Testis (tissue), 5 donors: Measurements from ENCODE around the gene PSPC1. TPM values are rescaled to one million over a fixed set of nuclear protein-coding genes. Genes with fewer than 3 reads are reported as not detected.
"Not testable (repeated sequence)": the region's sequence is repeated elsewhere in the genome, so short reads cannot be mapped to it uniquely, and the experiment has no call there.

Experiments
- DNase-seq: peaks from one replicate; pipeline ENCODE4 v3.0.0-alpha.2; 2019
- H3K27ac ChIP-seq, 2 donors: fragments of 200-600 bp; sonication (generic); one replicate each; pipeline ENCODE4 v1.5.1; 2019
- H3K27me3 ChIP-seq: fragments of 200-600 bp; sonication (generic); one replicate; pipeline ENCODE4 v1.5.1; 2019
- H3K36me3 ChIP-seq: fragments of 200-600 bp; sonication (generic); one replicate; pipeline ENCODE4 v1.5.1; 2017; ENCODE audit warnings: low read depth; ENCODE audit errors: missing control alignments
- H3K4me1 ChIP-seq: fragments of 200-600 bp; sonication (generic); one replicate; pipeline ENCODE4 v1.5.1; 2019
- H3K4me3 ChIP-seq, 2 donors: fragments of 200-600 bp; sonication (generic); one replicate each; pipeline ENCODE4 v1.5.1; 2017 to 2019
- H3K9me3 ChIP-seq: fragments of 200-600 bp; sonication (generic); one replicate; pipeline ENCODE4 v1.5.1; 2017
- POLR2A ChIP-seq: fragments of 450-650 bp; IDR thresholded peaks from one replicate; pipeline ENCODE4 v1.6.1; 2017; ENCODE audit warnings: antibody characterized with exemption, mild to moderate bottlenecking, moderate library complexity
- WGBS, 2 donors: methylation state at CpG; one replicate each; pipeline ENCODE4 v1.1.5; 2018; 5-methylcytosine and 5-hydroxymethylcytosine counted together
- intact Hi-C: fragments of 100-400 bp; cut with DNase I; formaldehyde crosslinking; loops from one replicate; pipeline ENCODE4 v1.15.1; 2023; ENCODE audit warnings: low total_unique reads
- long read RNA-seq, 2 donors: transcript quantifications; one replicate each; lab custom pipeline, GENCODE V29; 2026
- polyA plus RNA-seq: library from polyadenylated mRNA; stranded (reverse); fragments of 350-450 nt; fragmentation: Illumina TruSeq; extraction: RNeasy Lipid Tissue Mini Kit (QIAGEN cat#74804); gene quantifications from one replicate; pipeline ENCODE4 v1.2.3, GENCODE V29; 2014; ENCODE audit warnings: low read depth, low replicate concordance; ENCODE audit not compliant: insufficient read depth
- total RNA-seq, 2 donors: library from RNA; depleted of rRNA; stranded (reverse); fragments of >200 nt; gene quantifications; one replicate each; pipeline ENCODE4 v1.2.3, GENCODE V29; 2016
- TF ChIP-seq, protein P1 (sequence below), 3 experiments: fragments of 450-650 bp in 2 of 3; fragments of 200-600 bp in 1 of 3; sonication (generic) in 1 of 3; IDR thresholded peaks; one replicate each; pipeline ENCODE4 v1.5.1; 2016 to 2019; ENCODE audit warnings: antibody characterized with exemption in 3 of 3, mild to moderate bottlenecking in 2 of 3, moderate library complexity in 1 of 3

Gene PSPC1, protein sequence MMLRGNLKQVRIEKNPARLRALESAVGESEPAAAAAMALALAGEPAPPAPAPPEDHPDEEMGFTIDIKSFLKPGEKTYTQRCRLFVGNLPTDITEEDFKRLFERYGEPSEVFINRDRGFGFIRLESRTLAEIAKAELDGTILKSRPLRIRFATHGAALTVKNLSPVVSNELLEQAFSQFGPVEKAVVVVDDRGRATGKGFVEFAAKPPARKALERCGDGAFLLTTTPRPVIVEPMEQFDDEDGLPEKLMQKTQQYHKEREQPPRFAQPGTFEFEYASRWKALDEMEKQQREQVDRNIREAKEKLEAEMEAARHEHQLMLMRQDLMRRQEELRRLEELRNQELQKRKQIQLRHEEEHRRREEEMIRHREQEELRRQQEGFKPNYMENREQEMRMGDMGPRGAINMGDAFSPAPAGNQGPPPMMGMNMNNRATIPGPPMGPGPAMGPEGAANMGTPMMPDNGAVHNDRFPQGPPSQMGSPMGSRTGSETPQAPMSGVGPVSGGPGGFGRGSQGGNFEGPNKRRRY
- total RNA-seq, result 100 to 1,000 TPM; 129 to 145 TPM
- polyA plus RNA-seq, result 92.0 TPM
- long read RNA-seq, donor 1, transcript PSPC1-201 (9 exons, 2,407 nt), result major isoform, 11 of 21 reads
- long read RNA-seq, donor 1, partial matches to known transcripts, result 6 of 21 reads
- long read RNA-seq, donor 1, other reads (novel, unspliced or antisense), result 0 of 21 reads
- long read RNA-seq, donor 2, transcript PSPC1-201 (9 exons, 2,407 nt), result major isoform, 7 of 10 reads
- long read RNA-seq, donor 2, partial matches to known transcripts, result 0 of 10 reads
- long read RNA-seq, donor 2, other reads (novel, unspliced or antisense), result 0 of 10 reads

DNA sequence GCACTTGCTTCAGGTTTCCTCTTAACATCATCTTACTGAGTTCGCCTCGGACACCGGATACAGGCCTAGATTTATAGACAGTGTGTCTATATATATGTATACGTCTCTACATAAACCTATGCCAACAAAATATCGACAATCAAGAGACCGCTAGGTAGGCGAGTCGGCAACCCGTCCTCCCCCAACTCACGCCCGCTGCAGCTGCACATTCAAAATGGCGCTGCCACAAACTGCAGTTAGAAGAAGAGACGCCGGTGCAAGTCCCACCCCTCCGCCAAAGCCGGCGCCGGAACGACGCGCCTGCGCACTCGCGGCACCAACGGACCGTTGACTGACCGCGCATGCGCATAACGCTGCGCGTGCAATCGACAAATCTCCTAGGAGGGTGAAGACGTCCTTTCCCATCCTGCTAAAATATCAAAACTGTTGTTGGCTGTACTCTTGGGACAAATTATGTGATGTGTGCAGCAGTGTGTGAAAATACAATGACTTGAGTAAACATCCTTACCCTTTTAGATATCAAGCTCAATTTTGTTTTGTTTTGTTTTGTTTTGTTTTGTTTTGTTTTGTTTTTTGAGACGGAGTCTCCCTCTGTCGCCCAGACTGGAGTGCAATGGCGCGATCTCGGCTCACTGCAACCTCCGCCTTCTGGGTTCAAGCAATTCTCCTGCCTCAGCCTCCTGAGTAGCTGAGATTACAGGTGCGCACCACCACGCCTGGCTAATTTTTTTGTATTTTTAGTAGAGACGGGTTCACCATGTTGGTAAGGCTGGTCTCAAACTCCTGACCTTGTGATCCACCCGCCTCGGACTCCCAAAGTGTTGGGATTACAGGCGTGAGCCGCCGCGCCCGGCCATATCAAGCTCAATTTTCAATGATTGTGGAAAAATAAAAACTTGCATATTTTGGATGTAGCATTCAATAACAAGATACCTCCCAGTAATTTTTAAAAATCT lies at the start of gene PSPC1:
TSS of gene PSPC1 (minus strand) at position 219 of the 956 bp plus-strand sequence. CDS start at position 31, 188 bp downstream.
- peak; percentile 95 for DNase-seq
- 14 to 16% methylated on average over 50 of the region's 50 CpGs for WGBS, 2 donors

DNA sequence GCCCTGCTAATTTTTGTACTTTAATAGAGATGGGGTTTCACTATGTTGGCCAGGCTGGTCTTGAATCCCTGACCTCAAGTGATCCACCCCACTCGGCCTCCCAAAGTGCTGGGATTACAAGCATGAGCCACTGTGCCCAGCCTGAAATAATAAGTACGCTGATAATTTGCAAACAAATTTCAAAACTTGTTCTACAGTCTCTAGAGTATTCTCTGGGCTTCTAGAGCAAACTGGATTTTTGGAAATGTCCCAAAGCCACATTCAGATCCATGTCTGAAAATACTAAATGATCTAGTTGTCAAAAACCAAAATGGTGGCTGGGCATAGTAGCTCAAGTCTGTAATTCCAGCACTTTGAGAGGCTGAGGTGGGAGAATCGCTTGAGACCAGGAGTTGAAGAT lies 39.9 kb upstream of the PSPC1 start:
- H3K27me3 ChIP-seq, result no peaks in the 10 kb centered on the region
- no peaks in the 10 kb centered on the region for H3K9me3 ChIP-seq
- no peak overlapping the region for H3K27ac ChIP-seq
- no peak for DNase-seq
- no peaks in the 10 kb centered on the region for H3K4me1 ChIP-seq
- H3K36me3 ChIP-seq, result no peaks in the 10 kb centered on the region
- intact Hi-C loops, result no loop called here
- no peak overlapping the region for H3K4me3 ChIP-seq
- TF ChIP-seq, protein P1, sequence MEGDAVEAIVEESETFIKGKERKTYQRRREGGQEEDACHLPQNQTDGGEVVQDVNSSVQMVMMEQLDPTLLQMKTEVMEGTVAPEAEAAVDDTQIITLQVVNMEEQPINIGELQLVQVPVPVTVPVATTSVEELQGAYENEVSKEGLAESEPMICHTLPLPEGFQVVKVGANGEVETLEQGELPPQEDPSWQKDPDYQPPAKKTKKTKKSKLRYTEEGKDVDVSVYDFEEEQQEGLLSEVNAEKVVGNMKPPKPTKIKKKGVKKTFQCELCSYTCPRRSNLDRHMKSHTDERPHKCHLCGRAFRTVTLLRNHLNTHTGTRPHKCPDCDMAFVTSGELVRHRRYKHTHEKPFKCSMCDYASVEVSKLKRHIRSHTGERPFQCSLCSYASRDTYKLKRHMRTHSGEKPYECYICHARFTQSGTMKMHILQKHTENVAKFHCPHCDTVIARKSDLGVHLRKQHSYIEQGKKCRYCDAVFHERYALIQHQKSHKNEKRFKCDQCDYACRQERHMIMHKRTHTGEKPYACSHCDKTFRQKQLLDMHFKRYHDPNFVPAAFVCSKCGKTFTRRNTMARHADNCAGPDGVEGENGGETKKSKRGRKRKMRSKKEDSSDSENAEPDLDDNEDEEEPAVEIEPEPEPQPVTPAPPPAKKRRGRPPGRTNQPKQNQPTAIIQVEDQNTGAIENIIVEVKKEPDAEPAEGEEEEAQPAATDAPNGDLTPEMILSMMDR (IDR thresholded peaks at IDR 0.05), result no peak
- TF ChIP-seq POLR2A, result no peak
- 91 to 92% methylated on average over 3 of the region's 3 CpGs for WGBS, 2 donors

More for the DNA sequence above, at the start of gene PSPC1:
- H3K4me3 ChIP-seq, result peak within 1 kb of the TSS; percentile 92 to 99
- H3K9me3 ChIP-seq, H3K27me3 ChIP-seq, H3K4me1 ChIP-seq, H3K36me3 ChIP-seq: not testable (repeated sequence)
- intact Hi-C loops, result loop anchor here (10.0 kb wide), 1 partner anchor 148 kb away; the partner anchor contains the start of gene MPHOSPH8
- peak within 1 kb of the TSS; percentile 94 to 95 for H3K27ac ChIP-seq
- TF ChIP-seq POLR2A, result peak; percentile 88
- TF ChIP-seq, protein P1 (IDR thresholded peaks at IDR 0.05), result peak in 1 of 3 experiments; percentile 10

DNA sequence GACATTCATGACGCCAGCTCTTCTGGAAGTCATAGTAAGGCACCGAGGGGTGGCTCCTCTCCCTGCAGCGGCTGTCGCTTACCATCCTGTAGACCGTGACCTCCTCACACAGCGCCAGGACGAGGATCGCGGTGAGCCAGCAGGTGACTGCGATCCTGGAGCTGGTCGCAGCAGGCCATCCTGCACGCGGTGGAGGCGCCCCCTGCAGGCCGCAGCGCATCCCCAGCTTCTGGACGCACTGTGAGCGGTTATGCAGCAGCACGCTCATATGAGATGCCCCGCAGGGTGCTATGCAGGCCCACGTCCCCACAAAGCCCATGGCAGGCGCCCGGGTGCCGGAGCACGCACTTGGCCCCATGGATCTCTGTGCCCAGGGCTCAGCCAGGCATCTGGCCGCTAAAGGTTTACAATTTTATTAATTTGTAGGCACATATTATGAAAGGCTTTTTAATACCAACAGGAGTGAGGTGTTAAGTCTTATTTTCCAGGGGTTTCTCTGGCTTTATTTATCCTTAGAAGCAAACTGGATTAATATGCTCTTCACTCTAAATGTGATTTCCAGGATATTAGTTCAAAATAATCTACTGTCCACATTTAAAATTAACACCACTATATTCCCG lies 35.6 kb upstream of the PSPC1 start:
- no peak overlapping the region for H3K27ac ChIP-seq
- TF ChIP-seq, protein P1 (IDR thresholded peaks at IDR 0.05), result peak in 2 of 3 experiments; percentile 40 to 52
- TF ChIP-seq POLR2A, result no peak
- DNase-seq, result peak; percentile 66
- no peaks in the 10 kb centered on the region for H3K4me1 ChIP-seq
- WGBS, 2 donors, result 77 to 79% methylated on average over 8 to 27 of the region's 27 CpGs
- no peaks in the 10 kb centered on the region for H3K36me3 ChIP-seq
- intact Hi-C loops, result no loop called here
- H3K4me3 ChIP-seq, result no peak overlapping the region
- no peaks in the 10 kb centered on the region for H3K27me3 ChIP-seq
- H3K9me3 ChIP-seq, result no peaks in the 10 kb centered on the region

DNA sequence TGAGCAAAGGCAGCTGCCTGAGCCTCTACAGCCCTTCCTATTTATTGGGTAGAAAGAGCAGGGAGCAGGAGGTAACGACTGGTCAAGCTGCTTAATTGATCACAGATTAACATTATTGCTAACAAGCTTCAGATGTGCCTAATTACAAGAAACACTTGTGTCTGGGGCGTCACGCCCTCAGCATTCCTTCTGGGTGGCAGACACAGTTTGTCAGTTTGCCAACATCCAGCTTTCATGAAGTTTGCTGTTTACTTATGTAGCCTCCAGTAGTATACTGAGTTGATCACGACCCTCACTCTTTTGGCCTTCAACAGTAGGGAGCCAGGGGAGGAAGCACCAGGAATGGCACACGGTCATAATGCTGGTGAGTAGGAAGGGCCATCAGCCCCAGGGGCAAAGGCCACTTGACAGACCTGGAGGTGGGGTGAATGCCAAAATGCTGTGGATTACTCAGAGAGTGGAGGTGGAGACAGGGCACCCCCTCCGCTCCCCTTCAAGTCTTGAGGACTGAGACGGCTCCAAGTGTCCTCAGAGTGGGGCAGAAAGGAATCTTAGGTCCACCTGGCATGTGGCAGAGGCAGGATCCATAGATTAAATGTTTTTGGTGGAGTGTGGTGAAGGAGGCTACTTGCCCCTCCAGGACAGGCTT lies 34.9 kb upstream of the PSPC1 start:
- no peaks in the 10 kb centered on the region for H3K4me1 ChIP-seq
- no peak overlapping the region for H3K4me3 ChIP-seq
- no peaks in the 10 kb centered on the region for H3K9me3 ChIP-seq
- no peaks in the 10 kb centered on the region for H3K36me3 ChIP-seq
- no peaks in the 10 kb centered on the region for H3K27me3 ChIP-seq
- no peak overlapping the region for H3K27ac ChIP-seq
- WGBS, 2 donors, result 93% methylated on average over 7 of the region's 7 CpGs
- intact Hi-C loops, result no loop called here
- TF ChIP-seq, protein P1 (IDR thresholded peaks at IDR 0.05), result no peak
- TF ChIP-seq POLR2A, result no peak
- no peak for DNase-seq
